ENCODE results near the gene TJP2. TPM values are rescaled to one million over a fixed set of nuclear protein-coding genes. Genes with fewer than 3 reads are reported as not detected.

TJP2 gene
- total and polyA plus RNA-seq, 2 donors from 2014 or later, result 35.9 to 148 TPM

DNA sequence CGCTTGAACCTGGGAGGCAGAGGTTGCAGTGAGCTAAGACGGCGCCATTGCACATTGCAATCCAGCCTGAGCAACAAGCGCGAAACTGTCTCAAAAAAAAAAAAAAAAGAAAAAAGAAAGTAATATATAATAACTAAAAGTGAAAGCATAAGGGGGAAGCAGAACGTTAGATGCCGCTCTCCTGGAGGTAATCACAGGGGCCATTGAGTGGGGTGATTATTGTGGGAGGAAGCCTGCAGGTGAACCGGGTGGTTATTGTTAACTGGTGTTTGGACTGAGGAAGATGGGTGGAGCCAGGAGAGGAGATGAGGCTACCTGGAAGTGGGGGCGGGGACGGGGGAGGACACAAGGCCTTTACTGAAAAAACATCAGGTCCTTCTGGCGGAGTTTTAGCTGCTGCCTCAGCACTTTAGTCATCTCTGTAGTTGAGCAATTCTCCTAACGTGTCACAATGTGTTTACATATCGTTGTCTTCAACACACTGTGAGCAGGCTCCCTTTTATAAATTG, 5.3 kb upstream of the TJP2 start:
- DNase-seq (peak in 1 of 5 donors; percentile 53), FAIRE-seq (no peak)
- Histone ChIP-seq H3K36me3 (ENCODE audit: control insufficient read depth in 2 of 3, insufficient read depth in 3 of 3, low read length in 3 of 3) (no peaks in the 10 kb centered on the region), H3K9ac (ENCODE audit: low read length in 3 of 3) (no peak overlapping the region), H3K27ac (ENCODE audit: low read depth in 2 of 2, low read length in 2 of 2) (no peak overlapping the region), H3K4me3 (ENCODE audit: low read length in 3 of 3) (no peak overlapping the region), H3K4me1 (ENCODE audit: control insufficient read depth in 2 of 3, insufficient read depth in 2 of 3, low read depth in 1 of 3, low read length in 3 of 3) (peaks cover 0 to 9% (median 3%) of the 10 kb centered on the region in 3 donors), H3K27me3 (ENCODE audit: control insufficient read depth, insufficient read depth, low read length) (no peaks in the 10 kb centered on the region), H3K9me3 (ENCODE audit: control insufficient read depth in 2 of 3, insufficient read depth in 1 of 3, low read length in 3 of 3) (no peaks in the 10 kb centered on the region)
- intact Hi-C loops (cut with DNase I), result no loop called here
- no peak for TF ChIP-seq CTCF (IDR thresholded peaks at IDR 0.05; ENCODE audit: borderline replicate concordance, extremely low read depth, insufficient read depth)

- no peak overlapping the region for H3K9ac ChIP-seq (ENCODE audit: low read length in 3 of 3)
- intact Hi-C loops (cut with DNase I), result no loop called here
- H3K27ac ChIP-seq (ENCODE audit: low read depth in 2 of 2, low read length in 2 of 2), result no peak overlapping the region
- no peaks in the 10 kb centered on the region for H3K27me3 ChIP-seq (ENCODE audit: control insufficient read depth, insufficient read depth, low read length)
- FAIRE-seq (no peak), DNase-seq (no peak)
- no peaks in the 10 kb centered on the region for H3K9me3 ChIP-seq (ENCODE audit: control insufficient read depth in 2 of 3, insufficient read depth in 1 of 3, low read length in 3 of 3)
- H3K4me3 ChIP-seq (ENCODE audit: low read length in 3 of 3), result no peak overlapping the region
- H3K36me3 ChIP-seq (ENCODE audit: control insufficient read depth in 2 of 3, insufficient read depth in 3 of 3, low read length in 3 of 3), result no peaks in the 10 kb centered on the region
- TF ChIP-seq CTCF (IDR thresholded peaks at IDR 0.05; ENCODE audit: borderline replicate concordance, extremely low read depth, insufficient read depth), result no peak
- peaks cover 0 to 11% (median 3%) of the 10 kb centered on the region in 3 donors for H3K4me1 ChIP-seq (ENCODE audit: control insufficient read depth in 2 of 3, insufficient read depth in 2 of 3, low read depth in 1 of 3, low read length in 3 of 3)
These were observed 3.8 kb upstream of the TJP2 start for GRCh38 chr9:69170231-69170630.

- Histone ChIP-seq H3K27ac (ENCODE audit: low read depth in 2 of 2, low read length in 2 of 2) (no peak overlapping the region), H3K9ac (ENCODE audit: low read length in 3 of 3) (no peak overlapping the region), H3K36me3 (ENCODE audit: control insufficient read depth in 2 of 3, insufficient read depth in 3 of 3, low read length in 3 of 3) (no peaks in the 10 kb centered on the region), H3K4me1 (ENCODE audit: control insufficient read depth in 2 of 3, insufficient read depth in 2 of 3, low read depth in 1 of 3, low read length in 3 of 3) (peaks cover 0 to 11% (median 3%) of the 10 kb centered on the region in 3 donors), H3K27me3 (ENCODE audit: control insufficient read depth, insufficient read depth, low read length) (no peaks in the 10 kb centered on the region), H3K4me3 (ENCODE audit: low read length in 3 of 3) (no peak overlapping the region), H3K9me3 (ENCODE audit: control insufficient read depth in 2 of 3, insufficient read depth in 1 of 3, low read length in 3 of 3) (no peaks in the 10 kb centered on the region)
- intact Hi-C loops (cut with DNase I), result no loop called here
- TF ChIP-seq CTCF (IDR thresholded peaks at IDR 0.05; ENCODE audit: borderline replicate concordance, extremely low read depth, insufficient read depth), result no peak
- no peak for FAIRE-seq
- DNase-seq, result no peak
These were observed 3.0 kb upstream of the TJP2 start for GRCh38 chr9:69171049-69171448.

GRCh38 chr9:69171517-69171916, 2.6 kb upstream of the TJP2 start:
- H3K27ac ChIP-seq (ENCODE audit: low read depth in 2 of 2, low read length in 2 of 2), result no peak overlapping the region
- intact Hi-C loops (cut with DNase I), result no loop called here
- peaks cover 0 to 13% (median 3%) of the 10 kb centered on the region in 3 donors for H3K4me1 ChIP-seq (ENCODE audit: control insufficient read depth in 2 of 3, insufficient read depth in 2 of 3, low read depth in 1 of 3, low read length in 3 of 3)
- no peak for FAIRE-seq
- no peak overlapping the region for H3K9ac ChIP-seq (ENCODE audit: low read length in 3 of 3)
- no peaks in the 10 kb centered on the region for H3K36me3 ChIP-seq (ENCODE audit: control insufficient read depth in 2 of 3, insufficient read depth in 3 of 3, low read length in 3 of 3)
- H3K9me3 ChIP-seq (ENCODE audit: control insufficient read depth in 2 of 3, insufficient read depth in 1 of 3, low read length in 3 of 3), result no peaks in the 10 kb centered on the region
- no peak overlapping the region for H3K4me3 ChIP-seq (ENCODE audit: low read length in 3 of 3)
- no peaks in the 10 kb centered on the region for H3K27me3 ChIP-seq (ENCODE audit: control insufficient read depth, insufficient read depth, low read length)
- DNase-seq, result no peak
- TF ChIP-seq CTCF (IDR thresholded peaks at IDR 0.05; ENCODE audit: borderline replicate concordance, extremely low read depth, insufficient read depth), result no peak
